Activated CD8-positive, alpha-beta memory T cell treated with anti-CD3 and anti-CD28 coated beads, Interleukin-2, amount 10 ng/mL, durations not matched to agents 7 days and 5 days (primary cell): Measurements from ENCODE around the gene DNASE2. TPM values are rescaled to one million over a fixed set of nuclear protein-coding genes. Genes with fewer than 3 reads are reported as not detected.
"Not testable (repeated sequence)": the region's sequence is repeated elsewhere in the genome, so short reads cannot be mapped to it uniquely, and the experiment has no call there.

ENCODE experiments used
- ATAC-seq: fragments of 150-1000 bp; cut with Tn5 transposase; one replicate; pipeline ENCODE4 v1.10.0; 2021; ENCODE audit warnings: moderate library complexity
- CTCF ChIA-PET: fragments of 350-600 bp; sonication (Branson Sonifier 250); formaldehyde crosslinking; loops from one replicate; lab custom pipeline; 2021; ENCODE audit warnings: antibody characterized with exemption; lab: Charles Lee
- DNase-seq: peaks from one replicate; pipeline ENCODE4 v3.0.0-alpha.2; 2020
- H3K27ac Mint-ChIP-seq: one replicate; pipeline ENCODE4 v1.8.0; 2021; ENCODE audit warnings: mild to moderate bottlenecking, mixed read lengths
- H3K27me3 Mint-ChIP-seq: one replicate; pipeline ENCODE4 v1.8.0; 2021; ENCODE audit warnings: mixed read lengths
- H3K36me3 Mint-ChIP-seq: one replicate; pipeline ENCODE4 v1.8.0; 2021; ENCODE audit warnings: mild to moderate bottlenecking, mixed read lengths
- H3K4me1 Mint-ChIP-seq: one replicate; pipeline ENCODE4 v1.8.0; 2021; ENCODE audit warnings: mixed read lengths
- H3K4me3 Mint-ChIP-seq: one replicate; pipeline ENCODE4 v1.8.0; 2021; ENCODE audit warnings: mild to moderate bottlenecking, moderate library complexity, mixed read lengths
- H3K9me3 Mint-ChIP-seq: one replicate; pipeline ENCODE4 v1.8.0; 2022; ENCODE audit warnings: low read depth, mixed read lengths
- total RNA-seq, 2 experiments: library from RNA; stranded (reverse); gene quantifications; one replicate each; pipeline ENCODE4 v1.2.3, GENCODE V29; 2021

The DNASE2 gene
- total RNA-seq, 2 experiments from 2014 or later = 32.5 to 34.1 TPM

DNA sequence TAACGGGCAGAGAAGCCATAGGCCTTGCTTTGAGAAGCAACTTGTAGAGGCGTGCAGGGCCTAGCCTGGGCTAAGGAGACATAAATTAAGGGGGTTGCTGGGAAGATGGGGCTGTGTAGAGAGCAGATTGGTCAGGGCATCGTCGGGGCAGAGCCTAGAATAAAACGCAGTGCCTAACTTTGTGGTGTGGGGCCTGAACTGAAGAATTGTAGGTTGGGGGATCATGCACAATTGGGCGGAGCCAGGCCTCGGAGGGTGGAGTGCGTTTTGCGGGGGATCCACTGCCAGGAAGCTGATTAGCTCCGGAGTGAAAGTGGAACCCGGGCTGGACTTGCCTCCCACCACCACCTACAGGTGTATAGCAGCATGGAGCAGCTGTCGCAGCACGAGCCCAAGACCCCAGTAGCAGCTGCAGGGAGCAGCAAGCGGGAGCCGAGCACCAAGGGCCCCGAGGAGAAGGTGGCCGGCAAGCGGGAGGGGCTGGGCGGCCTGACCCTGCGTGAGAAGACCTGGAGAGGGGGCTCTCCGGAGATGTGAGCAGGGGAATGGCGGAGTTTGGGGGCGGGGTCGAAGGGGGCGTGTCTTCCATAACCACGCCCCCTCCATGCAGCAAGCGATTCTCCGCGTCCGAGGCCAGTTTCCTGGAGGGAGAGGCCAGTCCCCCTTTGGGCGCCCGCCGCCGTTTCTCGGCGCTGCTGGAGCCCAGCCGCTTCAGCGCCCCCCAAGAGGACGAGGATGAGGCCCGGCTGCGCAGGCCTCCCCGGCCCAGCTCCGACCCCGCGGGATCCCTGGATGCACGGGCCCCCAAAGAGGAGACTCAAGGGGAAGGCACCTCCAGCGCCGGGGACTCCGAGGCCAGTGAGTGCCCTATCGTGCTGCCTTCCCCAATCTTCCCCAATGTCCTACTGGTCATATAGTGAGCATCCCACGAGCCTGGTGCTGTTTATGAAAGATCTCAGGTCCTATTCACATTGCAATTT lies 13.8 kb downstream of the DNASE2 start:
- Mint-ChIP-seq H3K27ac (peak overlapping the region; percentile 19), H3K9me3 (no peaks in the 10 kb centered on the region), H3K36me3 (peaks cover 6% of the 10 kb centered on the region), H3K4me1 (peaks cover 8% of the 10 kb centered on the region), H3K27me3 (peaks cover 5% of the 10 kb centered on the region), H3K4me3 (peak overlapping the region; percentile 43)
- ATAC-seq (peak; percentile 81), DNase-seq (peak; percentile 79)
- CTCF ChIA-PET = interaction anchor here (1.3 to 1.4 kb wide), 2 partner anchors 20 to 101 kb away, joined by 4 read pairs; no protein-coding TSS in a partner anchor

GRCh38 chr19:12866416-12867119 lies 14.7 kb downstream of the DNASE2 start:
- no peak overlapping the region for H3K27ac Mint-ChIP-seq
- CTCF ChIA-PET = interaction anchor here (1.0 to 1.2 kb wide), 2 partner anchors 19 to 99 kb away, joined by 3 to 4 read pairs; no protein-coding TSS in a partner anchor
- no peaks in the 10 kb centered on the region for H3K36me3 Mint-ChIP-seq
- H3K4me1 Mint-ChIP-seq = peaks cover 8% of the 10 kb centered on the region
- ATAC-seq = no peak
- no peak for DNase-seq
- peaks cover 5% of the 10 kb centered on the region for H3K27me3 Mint-ChIP-seq
- H3K9me3 Mint-ChIP-seq = no peaks in the 10 kb centered on the region
- H3K4me3 Mint-ChIP-seq = peak overlapping the region; percentile 43

GRCh38 chr19:12865746-12866415 lies 15.4 kb downstream of the DNASE2 start:
- CTCF ChIA-PET = interaction anchor here (1.0 to 1.2 kb wide), 2 partner anchors 18 to 99 kb away, joined by 3 to 4 read pairs; no protein-coding TSS in a partner anchor
- Mint-ChIP-seq H3K27ac (no peak overlapping the region), H3K4me1 (peaks cover 8% of the 10 kb centered on the region), H3K4me3 (no peak overlapping the region), H3K27me3 (peaks cover 5% of the 10 kb centered on the region), H3K9me3 (no peaks in the 10 kb centered on the region), H3K36me3 (no peaks in the 10 kb centered on the region)
- ATAC-seq = no peak
- no peak for DNase-seq

GRCh38 chr19:12864721-12865715 lies 16.2 kb downstream of the DNASE2 start:
- CTCF ChIA-PET = interaction anchor here (0.8 to 1.4 kb wide), 6 partner anchors 8 to 106 kb away, joined by 3 to 6 read pairs (median 4); no protein-coding TSS in a partner anchor
- ATAC-seq (no peak), DNase-seq (no peak)
- Mint-ChIP-seq H3K9me3 (no peaks in the 10 kb centered on the region), H3K4me1 (peaks cover 8% of the 10 kb centered on the region), H3K36me3 (no peaks in the 10 kb centered on the region), H3K27me3 (peaks cover 5% of the 10 kb centered on the region), H3K4me3 (no peak overlapping the region), H3K27ac (no peak overlapping the region)

DNA sequence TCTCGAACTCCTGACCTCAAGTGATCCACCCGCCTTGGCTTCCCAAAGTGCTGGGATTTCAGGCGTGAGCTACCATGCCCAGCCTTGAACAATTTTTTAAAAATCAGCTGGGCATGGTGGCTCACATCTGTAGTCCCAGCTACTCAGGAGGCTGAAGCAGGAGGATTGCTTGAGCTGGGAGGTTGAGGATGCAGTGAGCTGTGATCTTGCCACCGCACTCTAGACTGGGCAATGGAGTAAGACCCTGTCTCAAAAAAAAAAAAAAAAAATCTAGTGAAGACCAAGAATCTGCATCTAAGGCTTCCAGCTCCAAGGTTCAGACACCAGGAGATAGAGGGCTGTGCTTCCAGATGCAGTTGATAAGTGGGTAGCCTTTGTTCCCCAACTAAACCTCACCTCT lies 17.1 kb downstream of the DNASE2 start:
- no peak overlapping the region for H3K4me3 Mint-ChIP-seq

GRCh38 chr19:12859546-12859945 lies 21.7 kb downstream of the DNASE2 start:
- Mint-ChIP-seq H3K4me3 (no peak overlapping the region), H3K9me3 (no peaks in the 10 kb centered on the region), H3K4me1 (no peaks in the 10 kb centered on the region), H3K27ac (no peak overlapping the region), H3K36me3 (no peaks in the 10 kb centered on the region), H3K27me3 (peaks cover 5% of the 10 kb centered on the region)
- CTCF ChIA-PET = interaction anchor here (1.0 kb wide), 1 partner anchor 94 kb away, joined by 3 read pairs; no protein-coding TSS in a partner anchor
- DNase-seq (no peak), ATAC-seq (no peak)

More for the DNA sequence above, 17.1 kb downstream of the DNASE2 start:
- peaks cover 8% of the 10 kb centered on the region for H3K4me1 Mint-ChIP-seq
- ATAC-seq = no peak
- H3K9me3 Mint-ChIP-seq = no peaks in the 10 kb centered on the region
- no peaks in the 10 kb centered on the region for H3K36me3 Mint-ChIP-seq
- H3K27me3 Mint-ChIP-seq = peaks cover 5% of the 10 kb centered on the region
- no peak for DNase-seq
- no peak overlapping the region for H3K27ac Mint-ChIP-seq
- CTCF ChIA-PET = interaction anchor here (0.8 to 4.3 kb wide), 6 partner anchors 9 to 106 kb away, joined by 3 to 24 read pairs (median 4); no protein-coding TSS in a partner anchor

DNA sequence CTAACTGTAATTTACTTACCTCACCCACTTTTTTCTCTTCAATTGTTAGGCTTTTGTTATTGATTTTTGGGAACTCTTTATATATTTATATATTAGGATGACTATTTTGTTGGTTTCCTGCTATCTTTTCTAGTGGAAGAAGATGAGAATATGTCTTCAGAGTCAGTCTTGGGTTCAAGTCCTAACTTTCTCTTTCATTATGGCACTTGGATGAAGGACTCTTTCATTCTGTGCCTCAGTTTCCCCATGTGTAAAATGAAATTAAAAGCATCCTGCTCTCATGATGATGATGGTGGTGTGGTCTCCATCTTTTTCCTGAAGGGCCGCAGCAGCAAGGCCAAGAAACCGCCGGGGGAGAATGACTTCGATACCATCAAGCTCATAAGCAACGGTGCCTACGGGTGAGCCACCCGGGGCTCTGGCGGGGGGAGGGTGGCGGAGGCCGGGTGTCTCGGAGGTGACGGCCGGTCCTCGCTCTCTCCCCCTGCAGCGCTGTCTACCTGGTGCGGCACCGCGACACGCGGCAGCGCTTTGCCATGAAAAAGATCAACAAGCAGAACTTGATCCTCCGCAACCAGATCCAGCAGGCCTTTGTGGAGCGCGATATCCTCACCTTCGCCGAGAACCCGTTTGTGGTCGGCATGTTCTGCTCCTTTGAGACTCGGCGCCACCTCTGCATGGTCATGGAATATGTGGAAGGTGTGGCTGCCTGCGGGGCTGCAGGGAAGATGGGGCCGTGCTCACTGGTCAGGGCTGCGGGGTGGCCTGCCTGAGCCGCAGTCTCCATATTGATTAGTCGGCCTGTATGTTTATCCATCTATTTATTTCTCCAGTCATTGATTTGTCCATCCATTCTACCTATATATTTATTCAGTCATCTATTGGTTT lies 23.0 kb downstream of the DNASE2 start:
- DNase-seq = no peak
- H3K36me3 Mint-ChIP-seq = no peaks in the 10 kb centered on the region
- H3K27ac Mint-ChIP-seq = no peak overlapping the region
- no peaks in the 10 kb centered on the region for H3K4me1 Mint-ChIP-seq
- no peak overlapping the region for H3K4me3 Mint-ChIP-seq
- peaks cover 2% of the 10 kb centered on the region for H3K27me3 Mint-ChIP-seq
- no peaks in the 10 kb centered on the region for H3K9me3 Mint-ChIP-seq
- CTCF ChIA-PET = interaction anchor here (1.3 to 1.7 kb wide), 2 partner anchors 11 to 98 kb away, joined by 5 to 11 read pairs; no protein-coding TSS in a partner anchor
- ATAC-seq = no peak

- no peaks in the 10 kb centered on the region for H3K27me3 Mint-ChIP-seq
- no peak overlapping the region for H3K4me3 Mint-ChIP-seq
- CTCF ChIA-PET = interaction anchor here (1.7 kb wide), 1 partner anchor 9 kb away, joined by 11 read pairs; no protein-coding TSS in a partner anchor
- H3K27ac Mint-ChIP-seq = no peak overlapping the region
- DNase-seq (no peak), ATAC-seq (no peak)
- H3K36me3 Mint-ChIP-seq = no peaks in the 10 kb centered on the region
- H3K9me3 Mint-ChIP-seq = no peaks in the 10 kb centered on the region
- H3K4me1 Mint-ChIP-seq = no peaks in the 10 kb centered on the region
Measured at GRCh38 chr19:12856653-12857052, 24.6 kb downstream of the DNASE2 start.

DNA sequence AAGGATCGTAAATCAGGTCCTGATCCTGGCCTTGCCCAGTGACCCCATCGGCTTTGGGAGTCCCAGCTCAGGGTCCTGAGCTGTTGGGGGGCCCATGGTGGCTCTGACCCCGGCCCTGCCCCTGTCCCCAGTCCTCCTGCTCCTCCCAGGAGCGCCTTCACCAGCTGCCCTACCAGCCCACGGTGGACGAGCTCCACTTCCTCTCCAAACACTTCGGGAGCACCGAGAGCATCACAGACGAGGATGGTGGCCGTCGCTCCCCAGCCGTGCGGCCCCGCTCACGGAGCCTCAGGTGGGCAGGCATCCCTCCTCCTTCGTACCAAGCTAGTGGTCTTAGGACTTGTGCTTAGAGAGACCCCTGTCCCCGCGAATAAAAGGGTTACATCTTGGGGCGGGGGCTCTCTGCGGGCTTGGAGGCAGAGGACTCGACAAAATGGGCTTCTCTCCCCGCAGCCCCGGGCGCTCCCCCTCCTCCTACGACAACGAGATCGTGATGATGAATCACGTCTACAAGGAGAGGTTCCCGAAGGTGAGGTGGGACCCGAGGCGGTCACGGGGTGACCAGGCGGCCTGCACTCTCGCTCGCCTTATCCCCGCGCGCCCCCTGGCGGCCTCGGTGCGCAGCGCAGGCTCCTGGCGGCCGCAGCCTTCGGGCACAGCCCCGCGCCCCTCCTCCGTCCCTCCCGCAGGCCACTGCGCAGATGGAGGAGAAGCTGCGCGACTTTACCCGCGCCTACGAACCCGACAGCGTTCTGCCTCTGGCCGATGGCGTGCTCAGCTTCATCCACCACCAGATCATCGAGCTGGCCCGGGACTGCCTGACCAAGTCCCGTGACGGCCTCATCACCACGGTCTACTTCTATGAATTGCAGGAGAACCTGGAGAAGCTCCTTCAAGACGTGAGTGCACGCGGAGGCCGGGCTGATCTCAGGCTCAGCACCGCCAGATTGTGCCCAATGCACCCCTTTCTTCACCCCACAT lies 33.8 kb downstream of the DNASE2 start:
- H3K9me3 Mint-ChIP-seq = no peaks in the 10 kb centered on the region
- H3K4me1 Mint-ChIP-seq = peaks cover 8% of the 10 kb centered on the region
- H3K36me3 Mint-ChIP-seq = no peaks in the 10 kb centered on the region
- peak; percentile 87 for DNase-seq
- no peak overlapping the region for H3K27ac Mint-ChIP-seq
- peaks cover 22% of the 10 kb centered on the region for H3K27me3 Mint-ChIP-seq
- ATAC-seq = peak; percentile 97
- CTCF ChIA-PET = interaction anchor here (0.6 to 7.9 kb wide), 53 partner anchors 9 to 297 kb away, joined by 3 to 146 read pairs (median 5); partner anchors contain the start of genes DHPS, DNASE2, GCDH and GET3
- H3K4me3 Mint-ChIP-seq = peak overlapping the region; percentile 35

DNA sequence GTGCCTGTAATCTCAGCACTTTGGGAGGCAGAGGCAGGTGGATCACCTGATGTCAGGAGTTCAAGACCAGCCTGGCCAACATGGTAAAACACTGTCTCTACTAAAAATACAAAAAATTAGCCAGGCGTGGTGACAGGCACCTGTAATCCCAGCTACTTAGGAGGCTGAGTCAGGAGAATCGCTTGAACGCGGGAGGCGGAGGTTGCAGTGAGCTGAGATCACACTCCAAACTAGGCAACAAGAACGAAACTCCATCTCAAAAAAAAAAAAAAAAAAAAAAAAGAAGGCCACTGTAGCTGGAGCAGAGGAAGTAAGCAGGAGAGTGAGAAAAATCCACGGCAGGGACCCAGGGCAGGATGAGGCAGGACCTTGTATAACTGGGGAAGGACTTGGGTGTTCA lies 34.6 kb downstream of the DNASE2 start:
- H3K4me1 Mint-ChIP-seq, DNase-seq, H3K27ac Mint-ChIP-seq, H3K9me3 Mint-ChIP-seq, H3K4me3 Mint-ChIP-seq, H3K36me3 Mint-ChIP-seq, ATAC-seq: not testable (repeated sequence)
- CTCF ChIA-PET = interaction anchor here (0.6 to 7.9 kb wide), 36 partner anchors 8 to 296 kb away, joined by 3 to 146 read pairs (median 8); partner anchors contain the start of genes DNASE2, GCDH, HOOK2 and MAN2B1
- peaks cover 27% of the 10 kb centered on the region for H3K27me3 Mint-ChIP-seq
